ENCODE data around the gene ABCC1.
A peak's percentile ranks its signal among the peaks of the same experiment; 100 is the strongest.
"Not testable (repeated sequence)": the region's sequence is repeated elsewhere in the genome, so short reads cannot be mapped to it uniquely, and the experiment has no call there.

The ABCC1 gene

DNA sequence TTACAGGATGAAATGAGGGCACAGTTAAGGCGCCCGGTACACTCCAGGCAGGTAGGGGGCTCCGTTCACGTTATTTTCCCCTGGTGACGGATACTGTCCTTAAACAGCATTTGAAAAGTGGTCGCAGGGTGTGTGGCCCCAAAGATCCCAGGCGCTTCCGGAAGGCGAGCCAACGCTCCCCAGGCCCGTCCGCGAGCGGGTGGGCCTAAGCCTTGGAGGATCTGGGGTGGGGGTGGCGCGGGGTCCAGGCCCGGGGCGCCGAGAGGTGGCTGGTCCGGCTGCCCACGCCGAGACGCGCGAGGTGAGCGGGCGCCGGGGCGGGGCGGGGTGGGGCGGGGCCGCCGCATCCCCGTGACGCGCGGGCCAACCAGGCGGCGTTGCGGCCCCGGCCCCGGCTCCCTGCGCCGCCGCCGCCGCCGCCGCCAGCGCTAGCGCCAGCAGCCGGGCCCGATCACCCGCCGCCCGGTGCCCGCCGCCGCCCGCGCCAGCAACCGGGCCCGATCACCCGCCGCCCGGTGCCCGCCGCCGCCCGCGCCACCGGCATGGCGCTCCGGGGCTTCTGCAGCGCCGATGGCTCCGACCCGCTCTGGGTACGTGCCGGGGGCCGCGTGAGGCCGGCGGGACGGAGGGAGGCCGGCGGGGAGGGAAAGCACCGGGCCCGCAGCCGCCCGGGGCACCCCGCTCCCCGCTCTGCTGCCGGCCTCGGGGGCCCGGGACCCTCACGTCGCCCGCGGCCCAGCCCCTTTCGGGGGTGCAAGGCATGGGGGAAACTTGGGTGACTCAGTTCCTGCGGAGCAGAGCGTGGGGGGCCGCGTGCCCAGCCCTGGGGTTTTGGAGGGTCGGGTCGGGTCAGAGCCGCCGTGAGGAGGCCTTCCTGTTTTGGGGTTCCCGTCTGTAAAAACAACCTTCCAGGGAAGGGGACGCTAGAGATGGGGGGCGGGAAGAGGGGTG, at the start of gene ABCC1:
ABCC1 (plus strand) TSS at position 407 of the 951 bp plus-strand sequence; CDS start at position 543, 136 bp downstream.
- DNase-seq (ENCODE audit: low read depth in 2 of 2, low spot score in 1 of 2): peak; percentile 26 to 29

DNA sequence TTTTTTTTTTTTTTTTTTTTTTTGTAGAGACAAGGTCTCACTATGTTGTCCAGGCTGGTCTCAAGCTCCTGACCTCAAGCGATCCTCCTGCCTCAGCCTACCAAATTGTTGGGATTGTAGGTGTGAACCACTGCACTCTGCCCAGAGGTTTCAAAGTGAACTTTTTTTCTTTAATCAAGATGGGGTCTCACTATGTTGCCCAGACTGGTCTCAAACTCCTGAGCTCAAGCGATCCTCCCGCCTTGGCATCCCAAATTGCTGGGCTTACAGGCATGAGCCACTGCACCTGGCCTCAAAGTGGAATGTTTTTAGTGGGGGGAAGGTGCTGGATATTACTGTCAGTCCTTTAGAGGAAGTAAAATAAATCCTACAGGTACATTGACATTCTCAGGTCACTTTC, 49.1 kb upstream of the ABCC1 start:
- DNase-seq (ENCODE audit: low read depth in 2 of 2, low spot score in 1 of 2): no peak

DNA sequence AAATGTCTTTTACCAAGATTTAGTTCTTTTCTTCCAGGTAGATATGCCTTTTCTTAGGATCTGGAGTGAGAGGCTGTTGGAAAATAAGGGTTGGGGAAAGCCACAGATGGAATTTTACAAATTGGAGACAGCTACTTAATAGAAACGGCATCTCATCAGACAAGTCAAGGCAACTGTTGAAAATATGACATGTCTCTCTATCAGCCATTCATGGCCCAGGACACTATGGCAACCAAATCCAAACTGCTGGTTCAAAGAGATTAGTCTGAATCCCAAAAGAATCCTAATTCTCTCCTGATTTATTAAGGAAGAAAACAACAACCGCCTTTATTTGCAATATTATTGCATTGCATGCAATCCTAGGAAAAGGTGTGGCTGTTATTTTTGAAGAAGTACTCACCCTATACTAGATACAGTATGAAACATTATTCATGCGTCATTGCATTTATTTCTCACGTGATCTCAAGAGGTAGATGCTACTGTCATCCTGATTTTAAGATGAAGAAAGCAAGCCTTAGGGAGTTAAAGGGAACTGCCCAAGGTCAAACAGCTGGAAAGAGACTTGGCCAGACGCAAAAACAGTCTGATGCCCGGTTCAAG, 48.4 kb upstream of the ABCC1 start:
- DNase-seq (ENCODE audit: low read depth in 2 of 2, low spot score in 1 of 2): no peak

DNA sequence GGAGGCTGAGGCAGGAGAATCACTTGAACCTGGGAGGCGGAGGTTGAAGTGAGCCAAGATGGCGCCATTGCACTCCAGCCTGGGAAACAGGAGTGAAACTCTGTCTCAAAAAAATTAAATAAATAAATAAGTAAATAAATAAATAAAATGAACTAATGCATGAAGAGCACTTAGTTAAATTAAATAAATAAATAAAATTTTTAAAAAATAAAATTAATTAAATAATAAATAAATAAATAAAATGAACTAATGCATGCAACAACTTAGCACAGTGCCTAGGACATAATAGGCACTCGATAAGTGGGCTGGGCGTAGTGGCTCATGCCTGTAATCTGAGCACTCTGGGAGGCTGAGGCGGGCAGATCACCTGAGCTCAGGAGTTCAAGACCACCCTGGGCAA, 45.5 kb upstream of the ABCC1 start:
- no peak for DNase-seq (ENCODE audit: low read depth in 2 of 2, low spot score in 1 of 2)

DNA sequence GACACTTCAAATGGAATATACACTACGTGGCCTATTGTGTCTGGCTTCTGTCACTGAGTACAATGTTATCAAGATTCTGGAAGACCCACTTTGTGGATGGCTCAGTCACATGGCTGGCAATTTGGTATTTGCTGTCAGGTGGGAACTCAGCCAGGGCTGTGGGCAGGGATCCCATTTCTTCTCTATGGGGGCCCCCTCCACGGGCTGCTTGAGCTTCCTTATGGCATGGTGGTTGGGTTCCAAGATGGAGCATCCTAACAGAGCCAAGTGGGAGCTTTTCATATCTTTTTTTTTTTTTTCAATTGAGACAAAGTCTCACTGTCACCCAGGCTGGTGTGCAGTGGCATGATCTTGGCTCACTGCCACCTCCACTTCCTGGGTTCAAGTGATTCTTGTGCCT, 43.0 kb upstream of the ABCC1 start:
- no peak for DNase-seq (ENCODE audit: low read depth in 2 of 2, low spot score in 1 of 2)

DNA sequence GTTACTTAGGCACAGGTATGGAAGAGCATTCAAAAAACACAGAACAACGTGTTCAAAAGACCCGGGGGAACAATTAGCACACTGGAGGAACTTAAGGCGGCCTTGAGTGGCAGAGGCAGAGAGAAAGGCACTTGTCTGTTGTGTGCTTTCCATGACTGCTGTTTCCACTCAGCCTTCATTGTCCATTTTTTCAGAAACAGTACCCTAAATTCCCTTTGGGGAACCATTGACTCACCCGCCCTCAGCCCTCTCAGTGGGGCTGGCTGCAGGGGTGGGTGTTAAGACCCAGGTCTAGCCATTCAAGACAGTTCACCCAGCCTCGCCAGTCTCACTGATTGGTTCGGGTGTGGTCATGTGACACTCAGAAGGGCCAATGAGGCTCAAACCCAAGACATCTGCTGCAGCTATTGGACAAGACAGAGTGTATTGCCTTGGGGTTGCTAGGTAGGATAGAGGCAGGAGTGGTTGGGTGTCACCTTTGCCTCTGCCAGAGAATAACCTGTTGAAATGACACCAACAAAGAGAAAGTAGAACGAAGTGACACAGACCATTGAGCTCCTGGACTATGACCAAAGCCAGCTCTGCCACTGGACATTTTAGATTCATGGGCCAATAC, 41.4 kb upstream of the ABCC1 start:
- no peak for DNase-seq (ENCODE audit: low read depth in 2 of 2, low spot score in 1 of 2)

DNA sequence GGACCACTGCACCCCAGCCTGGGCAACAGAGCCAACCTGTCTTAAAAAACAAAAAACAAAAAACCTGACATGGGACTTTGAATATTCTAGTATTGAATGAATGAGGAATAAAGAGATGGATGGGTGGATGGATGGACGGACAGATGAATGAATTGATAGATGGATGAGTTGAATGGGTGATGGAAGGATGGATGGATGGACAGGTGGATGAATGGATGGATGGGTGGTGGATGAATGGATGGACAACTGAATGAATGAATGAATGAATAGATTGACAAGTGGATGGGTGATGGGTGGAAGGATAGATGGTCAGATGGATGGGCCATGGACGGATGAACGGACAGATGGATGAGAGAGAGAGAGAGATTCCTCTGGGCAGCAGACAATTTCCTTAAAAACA, 38.2 kb upstream of the ABCC1 start:
- no peak for DNase-seq (ENCODE audit: low read depth in 2 of 2, low spot score in 1 of 2)

DNA sequence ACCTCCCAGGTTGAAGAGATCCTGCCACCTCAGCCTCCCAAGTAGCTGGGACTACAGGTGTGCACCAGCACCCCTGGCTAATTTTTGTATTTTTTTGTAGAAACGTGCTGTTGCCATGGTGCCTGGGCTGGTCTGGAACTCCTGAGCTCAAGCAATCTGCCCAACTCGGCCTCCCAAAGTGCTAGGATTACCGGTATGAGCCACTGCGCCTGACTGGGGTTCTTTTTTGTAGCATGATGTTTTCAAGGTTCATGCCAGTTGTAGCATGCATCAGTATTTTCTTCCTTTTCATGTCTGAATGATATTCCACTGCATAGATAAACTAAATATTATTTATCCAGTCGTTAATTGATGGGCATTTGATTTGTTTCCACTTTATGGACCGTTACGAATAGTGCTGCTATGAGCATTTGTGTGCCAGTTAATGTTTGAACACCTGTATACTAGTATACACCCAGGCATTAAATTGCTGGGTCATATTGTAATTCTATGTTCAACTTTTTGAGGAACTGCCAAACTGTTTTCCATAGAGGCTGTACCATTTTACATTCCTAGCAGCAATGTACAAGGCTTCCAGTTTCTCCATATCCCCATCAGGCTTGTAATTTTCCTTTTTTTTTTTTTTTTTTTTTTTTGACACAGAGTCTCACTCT, 36.2 kb upstream of the ABCC1 start:
- DNase-seq (ENCODE audit: low read depth in 2 of 2, low spot score in 1 of 2): no peak

DNA sequence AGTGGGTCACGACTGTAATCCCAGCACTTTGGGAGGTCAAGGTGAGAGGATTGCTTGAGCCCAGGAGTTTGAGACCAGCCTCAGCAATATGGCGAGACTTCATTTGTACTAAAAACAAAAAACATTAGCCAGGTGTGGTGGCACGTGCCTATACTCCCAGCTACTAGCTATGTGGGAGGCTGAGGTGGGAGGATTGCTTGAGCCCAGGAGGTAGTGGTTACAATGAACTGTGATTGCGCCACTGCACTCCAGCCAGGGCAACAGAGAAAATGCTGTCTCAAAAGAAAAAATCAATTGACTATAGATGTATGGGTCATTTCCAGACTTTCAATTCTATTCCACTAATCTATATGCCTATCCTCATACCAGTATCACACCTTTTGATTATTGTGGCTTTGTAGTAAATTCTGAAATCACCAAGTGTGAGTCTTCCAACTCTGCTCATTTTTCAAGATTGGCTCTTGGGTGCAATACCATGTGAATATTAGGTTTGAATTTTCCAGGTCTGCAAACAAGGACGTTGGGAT, 33.8 kb upstream of the ABCC1 start:
- DNase-seq (ENCODE audit: low read depth in 2 of 2, low spot score in 1 of 2): no peak

DNA sequence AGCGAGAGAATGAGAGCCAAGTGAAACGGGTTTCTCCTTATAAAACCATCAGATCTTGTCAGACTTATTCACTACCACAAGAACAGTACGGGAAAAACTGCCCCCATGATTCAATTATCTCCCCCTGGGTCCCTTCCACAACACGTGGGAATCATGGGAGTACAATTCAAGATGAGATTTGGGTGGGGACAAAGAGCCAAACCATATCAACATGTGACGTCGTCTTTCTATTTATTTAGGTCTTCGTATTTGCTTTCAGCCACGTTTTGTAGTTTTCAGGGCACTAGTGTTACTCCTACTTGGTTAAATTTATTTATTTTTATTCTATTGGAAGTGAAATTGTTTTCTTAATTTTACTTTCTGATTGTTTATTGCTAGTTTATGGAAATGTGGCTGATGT, 33.1 kb upstream of the ABCC1 start:
- DNase-seq (ENCODE audit: low read depth in 2 of 2, low spot score in 1 of 2): no peak

DNA sequence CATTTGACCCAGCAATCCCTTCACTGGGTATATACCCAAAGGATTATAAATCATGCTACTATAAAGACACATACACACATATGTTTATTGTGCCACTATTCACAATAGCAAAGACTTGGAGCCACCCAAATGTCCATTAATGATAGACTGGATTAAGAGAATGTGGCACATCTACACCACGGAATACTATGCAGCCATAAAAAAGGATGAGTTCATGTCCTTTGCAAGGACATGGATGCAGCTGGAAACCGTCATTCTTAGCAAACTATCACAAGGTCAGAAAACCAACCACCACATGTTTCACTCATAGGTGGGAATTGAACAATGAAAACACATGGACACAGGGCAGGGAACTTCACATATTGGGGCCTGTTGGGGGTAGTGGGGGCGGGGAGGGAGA, 31.1 kb upstream of the ABCC1 start:
- DNase-seq (ENCODE audit: low read depth in 2 of 2, low spot score in 1 of 2): not testable (repeated sequence)

DNA sequence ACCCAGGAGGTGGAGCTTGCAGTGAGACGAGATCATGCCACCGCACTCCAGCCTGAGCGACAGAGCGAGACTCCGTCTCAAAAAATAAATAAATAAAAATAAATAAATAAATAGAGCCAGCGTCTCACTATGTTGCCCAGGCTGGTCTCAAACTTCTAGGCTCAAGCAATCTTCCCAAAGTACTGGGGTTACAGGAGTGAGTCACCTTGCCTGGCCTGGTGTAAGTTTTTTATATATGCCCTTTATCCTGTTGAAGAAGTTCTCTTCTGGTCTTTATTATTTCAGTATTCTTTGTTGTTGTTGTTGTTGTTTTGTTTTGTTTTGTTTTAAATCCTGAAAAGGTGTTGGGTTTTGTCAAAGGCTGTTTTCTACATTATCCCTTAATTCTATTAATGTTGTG, 30.1 kb upstream of the ABCC1 start:
- no peak for DNase-seq (ENCODE audit: low read depth in 2 of 2, low spot score in 1 of 2)

DNA sequence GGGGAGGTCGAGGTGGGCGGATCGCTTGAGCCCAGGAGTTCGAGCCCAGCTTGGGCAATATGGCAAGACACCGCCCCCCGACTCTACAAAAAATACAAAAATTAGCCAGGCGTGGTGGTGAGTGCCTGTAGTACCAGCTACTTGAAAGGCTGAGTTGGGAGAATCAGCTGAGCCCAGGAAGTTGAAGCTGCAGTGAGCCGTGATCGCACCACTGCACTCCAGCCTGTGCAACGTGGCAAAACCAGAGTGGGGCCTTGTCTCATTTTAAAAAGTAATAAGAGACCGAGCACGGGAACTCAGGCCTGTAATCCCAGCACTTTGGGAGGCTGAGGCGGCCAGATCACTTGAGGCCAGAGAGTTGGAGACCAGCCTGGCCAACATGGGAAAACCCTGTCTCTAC, 24.4 kb upstream of the ABCC1 start:
- DNase-seq (ENCODE audit: low read depth in 2 of 2, low spot score in 1 of 2): no peak

DNA sequence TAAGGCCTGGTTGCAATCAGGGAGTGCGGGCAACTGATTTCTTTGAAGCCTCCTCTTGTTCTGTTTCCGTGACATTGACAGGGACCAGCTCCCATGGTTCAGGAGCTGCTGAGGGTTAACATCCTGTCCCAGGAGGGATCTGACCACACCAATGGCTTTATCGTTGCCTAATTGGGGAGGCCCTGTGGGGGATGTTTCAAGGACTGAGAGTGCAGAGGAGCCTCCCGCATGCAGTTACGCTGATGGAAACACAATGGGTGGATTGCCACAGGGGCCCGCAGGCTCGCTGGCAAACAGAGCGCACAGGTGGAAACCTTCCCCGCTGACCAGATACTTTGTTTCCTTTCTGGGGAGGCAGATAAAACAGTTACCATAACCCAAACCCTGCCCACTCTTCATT, 23.8 kb upstream of the ABCC1 start:
- no peak for DNase-seq (ENCODE audit: low read depth in 2 of 2, low spot score in 1 of 2)

DNA sequence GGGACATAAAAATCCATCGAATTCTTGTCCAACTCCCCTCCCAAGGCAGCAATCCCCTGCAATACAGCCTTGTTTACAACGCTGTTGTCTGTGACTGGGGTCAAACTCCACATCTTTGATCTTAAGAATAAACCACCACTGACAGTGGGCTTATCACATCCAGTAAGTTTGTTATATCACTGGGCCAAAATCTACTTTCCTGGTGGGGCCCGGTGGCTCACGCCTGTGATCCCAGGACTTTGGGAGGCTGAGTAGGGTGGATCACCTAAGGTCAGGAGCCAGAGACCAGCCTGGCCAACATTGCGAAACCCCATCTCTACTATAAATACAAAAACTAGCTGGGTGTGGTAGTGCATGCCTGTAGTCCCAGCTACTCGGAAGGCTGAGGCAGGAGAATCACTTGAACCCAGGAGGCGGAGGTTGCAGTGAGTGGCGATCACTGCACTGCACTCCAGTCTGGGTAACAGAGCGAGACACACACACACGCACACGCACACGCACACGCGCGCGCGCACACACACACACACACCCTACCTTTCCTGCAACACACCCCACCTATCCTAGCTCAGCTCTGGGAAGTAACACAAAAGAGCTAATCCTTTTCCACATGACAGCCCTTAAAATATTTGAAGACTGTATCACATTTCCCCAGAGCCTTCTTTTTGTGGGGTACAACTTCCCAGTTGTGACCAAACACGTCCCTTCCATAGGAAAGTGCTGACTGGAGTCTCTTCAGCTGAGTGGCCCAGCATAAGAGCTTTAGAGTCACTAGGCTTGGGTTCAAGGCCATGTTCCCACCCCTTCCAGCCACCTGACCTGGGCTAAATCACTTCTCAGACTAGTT, 20.9 kb upstream of the ABCC1 start:
- no peak for DNase-seq (ENCODE audit: low read depth in 2 of 2, low spot score in 1 of 2)

DNA sequence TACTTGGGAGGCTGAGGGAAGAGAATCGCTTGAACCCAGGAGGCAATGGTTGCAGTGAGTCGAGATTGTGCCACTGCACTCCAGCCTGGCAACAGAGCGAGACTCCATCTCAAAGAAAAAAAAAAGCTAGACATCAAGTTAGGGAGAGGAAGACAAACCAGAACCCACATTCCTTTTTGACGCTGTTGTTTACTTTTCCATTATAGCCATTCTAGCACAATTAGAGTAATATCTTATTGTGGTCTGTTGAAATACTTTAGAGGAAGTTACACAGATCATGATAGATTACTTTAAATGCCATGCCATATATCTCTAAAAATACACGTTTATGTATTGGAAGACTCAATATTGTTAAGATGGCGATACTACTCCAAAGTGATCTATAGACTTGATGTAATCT, 16.5 kb upstream of the ABCC1 start:
- no peak for DNase-seq (ENCODE audit: low read depth in 2 of 2, low spot score in 1 of 2)

DNA sequence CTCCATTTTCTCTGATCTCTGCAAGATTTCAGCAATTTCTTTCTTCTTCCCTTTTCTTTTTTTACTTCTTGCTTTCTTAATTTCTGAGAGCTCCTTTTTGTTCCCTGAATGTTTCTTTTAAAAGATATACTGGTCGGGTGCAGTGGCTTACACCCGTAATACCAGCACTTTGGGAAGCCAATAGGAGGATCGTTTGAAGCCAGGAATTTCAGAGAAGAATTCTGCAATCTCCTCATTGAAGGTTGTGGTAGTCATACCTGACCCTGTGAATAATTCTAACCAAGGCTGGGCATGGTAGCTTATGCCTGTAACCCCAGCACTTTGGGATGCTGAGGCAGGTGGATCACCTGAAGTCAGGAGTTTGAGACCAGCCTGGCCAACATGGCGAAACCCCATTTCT, 15.6 kb upstream of the ABCC1 start:
- DNase-seq (ENCODE audit: low read depth in 2 of 2, low spot score in 1 of 2): no peak

DNA sequence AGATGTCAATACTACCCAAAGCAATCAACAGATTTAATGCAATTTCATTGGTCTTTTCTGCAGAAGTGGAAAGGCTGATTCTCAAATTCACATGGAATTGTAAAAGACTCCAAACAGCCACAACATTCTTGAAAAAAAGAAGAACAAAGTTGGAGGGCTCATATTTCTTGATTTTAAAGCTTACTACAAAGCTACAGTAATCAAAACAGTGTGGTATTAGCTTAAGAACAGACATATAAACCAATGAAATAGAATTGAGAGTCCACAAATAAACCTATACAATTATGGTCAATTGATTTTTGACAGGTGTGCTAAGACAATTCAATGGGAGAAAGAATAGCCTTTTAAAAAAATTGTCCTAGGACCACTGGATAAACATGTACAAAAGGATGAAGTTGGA, 14.4 kb upstream of the ABCC1 start:
- no peak for DNase-seq (ENCODE audit: low read depth in 2 of 2, low spot score in 1 of 2)

DNA sequence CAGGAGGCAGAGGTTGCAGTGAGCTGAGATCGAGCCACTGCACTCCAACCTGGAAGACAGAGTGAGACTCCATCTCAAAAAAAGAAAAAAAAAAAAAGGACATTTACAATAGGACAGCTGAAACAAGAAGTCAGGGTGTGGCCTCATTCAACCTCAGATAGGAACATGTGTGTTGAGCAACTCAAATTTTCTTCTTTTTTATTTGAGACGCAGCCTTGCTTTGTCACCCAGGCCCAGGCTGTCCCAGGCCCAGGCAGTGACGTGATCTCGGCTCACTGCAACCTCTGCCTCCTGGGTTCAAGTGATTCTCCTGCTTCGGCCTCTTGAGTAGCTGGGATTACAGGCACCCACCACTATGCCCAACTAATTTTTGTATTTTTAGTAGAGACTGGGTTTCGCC, 12.6 kb upstream of the ABCC1 start:
- DNase-seq (ENCODE audit: low read depth in 2 of 2, low spot score in 1 of 2): not testable (repeated sequence)

DNA sequence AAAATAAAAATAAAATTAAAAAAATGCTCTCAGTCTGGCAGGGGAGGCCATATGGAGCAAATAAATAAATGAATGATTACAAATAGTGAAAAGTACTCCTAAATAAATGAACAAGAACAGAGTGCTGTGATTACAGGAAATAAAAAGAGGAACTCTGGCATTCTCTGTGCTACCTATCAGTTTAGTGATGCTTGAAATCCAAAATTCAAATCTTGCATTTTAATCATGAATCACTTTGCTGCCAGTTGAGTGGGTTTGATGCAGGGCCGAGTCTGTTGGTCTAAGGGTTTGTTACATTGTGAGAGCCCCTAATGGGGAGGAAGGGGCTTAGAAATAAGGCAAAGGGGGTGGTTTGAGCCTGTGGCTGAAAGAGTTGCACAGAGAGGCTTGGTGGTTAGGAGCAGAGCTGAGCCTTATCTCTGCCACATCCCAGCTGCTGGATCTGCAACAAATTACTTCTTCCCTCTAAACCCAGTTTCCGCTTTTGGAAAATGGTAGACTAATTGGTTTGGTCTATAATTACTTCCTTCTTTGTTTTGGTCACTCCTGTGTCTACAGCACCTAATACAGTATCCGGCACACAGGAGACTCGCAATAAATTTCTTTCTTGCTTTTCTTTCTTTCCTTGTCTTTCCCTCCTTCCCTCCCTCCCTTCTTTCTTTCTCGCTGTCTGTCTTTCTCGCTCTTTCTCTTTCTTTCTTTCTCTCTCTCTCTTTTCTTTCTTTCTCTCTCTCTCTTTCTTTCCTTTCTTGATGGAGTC, 6.3 kb upstream of the ABCC1 start:
- DNase-seq (ENCODE audit: low read depth in 2 of 2, low spot score in 1 of 2): no peak
